Naive thymus-derived CD8-positive, alpha-beta T cell (primary cell): Measurements from ENCODE around the gene SART1. TPM values are rescaled to one million over a fixed set of nuclear protein-coding genes. Genes with fewer than 3 reads are reported as not detected.
A peak's percentile ranks its signal among the peaks of the same experiment; 100 is the strongest.
"Not testable (repeated sequence)": the region's sequence is repeated elsewhere in the genome, so short reads cannot be mapped to it uniquely, and the experiment has no call there.

Source experiments
- ATAC-seq, 2 donors: fragments of 150-1000 bp; cut with Tn5 transposase in 1 of 2; sonication (Bioruptor Pico), chemical (Tn5 transposase) in 1 of 2; 1 replicate in 1 of 2; 2 replicates in 1 of 2; pipeline ENCODE4 v1.10.0; 2021; ENCODE audit warnings: mild to moderate bottlenecking in 2 of 2, moderate library complexity in 2 of 2
- POLR2A ChIA-PET: fragments of 350-600 bp; sonication (Branson Sonifier 250); formaldehyde crosslinking; loops from one replicate; lab custom pipeline; 2021; ENCODE audit warnings: antibody characterized with exemption; lab: Charles Lee
- DNase-seq, 10 donors: peaks; one replicate each; pipeline versions ENCODE4 v3.0.0 to v3.0.0-alpha.2; 2020 to 2022
- H3K27ac Mint-ChIP-seq, 10 donors: one replicate each; pipeline ENCODE4 v1.8.0; 2020 to 2022; ENCODE audit warnings: mild to moderate bottlenecking in 10 of 10, mixed read lengths in 10 of 10, moderate library complexity in 4 of 10, inconsistent platforms in 1 of 10
- H3K27me3 Mint-ChIP-seq, 5 donors: one replicate each; pipeline ENCODE4 v1.8.0; 2021 to 2022; ENCODE audit warnings: mixed read lengths in 5 of 5
- H3K36me3 Mint-ChIP-seq, 3 donors: one replicate each; pipeline ENCODE4 v1.8.0; 2020 to 2022; ENCODE audit warnings: mixed read lengths in 3 of 3, mild to moderate bottlenecking in 2 of 3, inconsistent platforms in 1 of 3
- H3K4me1 Mint-ChIP-seq, 4 donors: one replicate each; pipeline ENCODE4 v1.8.0; 2021 to 2022; ENCODE audit warnings: mixed read lengths in 4 of 4
- H3K4me3 Mint-ChIP-seq, 10 donors: one replicate each; pipeline ENCODE4 v1.8.0; 2020 to 2022; ENCODE audit warnings: mild to moderate bottlenecking in 10 of 10, mixed read lengths in 10 of 10, moderate library complexity in 6 of 10, inconsistent platforms in 1 of 10
- H3K9me3 Mint-ChIP-seq, 9 donors: one replicate each; pipeline ENCODE4 v1.8.0; 2020 to 2022; ENCODE audit warnings: mixed read lengths in 9 of 9, mild to moderate bottlenecking in 3 of 9, inconsistent platforms in 1 of 9, moderate library complexity in 1 of 9
- polyA plus RNA-seq, 3 donors: library from polyadenylated mRNA; unstranded; fragments of 300-500 nt; fragmentation: Illumina TruSeq; gene quantifications; one replicate each; pipeline ENCODE4 v1.2.3, GENCODE V29; 2021
- total RNA-seq, 8 experiments: library from RNA in 2 of 8; stranded (reverse) in 2 of 8; gene quantifications; one replicate each; pipeline ENCODE4 v1.2.3 and lab custom pipeline; 2021 to 2026

SART1 gene
- total and polyA plus RNA-seq, 5 experiments from 2014 or later = 16.2 to 91.9 (median 57.3) TPM

DNA sequence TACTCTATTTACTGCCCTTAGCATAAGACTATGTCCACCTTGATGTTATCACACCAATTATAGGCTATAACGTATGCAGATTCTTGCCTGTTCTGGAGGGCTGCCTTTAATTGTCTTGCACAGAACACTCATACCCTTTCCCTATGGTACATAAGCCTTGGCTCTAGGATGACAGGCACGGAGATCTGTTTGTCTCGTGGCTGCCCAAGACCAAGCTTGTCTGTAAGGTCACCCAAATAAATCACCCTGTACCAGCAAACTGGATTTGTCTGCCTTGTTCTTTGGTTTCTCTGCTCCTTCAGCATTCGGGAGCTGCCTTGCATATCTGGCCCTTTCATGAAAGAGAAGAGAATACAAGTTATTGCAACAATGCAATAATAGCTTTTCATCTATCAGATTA, 23.8 kb upstream of the SART1 start:
- no peak for DNase-seq
- POLR2A ChIA-PET = interaction anchor here (0.9 to 1.5 kb wide), 3 partner anchors 10 to 50 kb away, joined by 3 to 6 read pairs (median 5); partner anchors contain the start of gene FIBP
- H3K27me3 Mint-ChIP-seq = peaks cover 0 to 5% (median 0%) of the 10 kb centered on the region in 5 donors
- H3K36me3 Mint-ChIP-seq = no peaks in the 10 kb centered on the region
- ATAC-seq = no peak
- H3K9me3 Mint-ChIP-seq = no peaks in the 10 kb centered on the region
- H3K27ac Mint-ChIP-seq = peak overlapping the region in 1 of 10 donors; percentile 74
- H3K4me1 Mint-ChIP-seq = peaks cover 0 to 10% (median 2%) of the 10 kb centered on the region in 4 donors
- no peak overlapping the region for H3K4me3 Mint-ChIP-seq

DNA sequence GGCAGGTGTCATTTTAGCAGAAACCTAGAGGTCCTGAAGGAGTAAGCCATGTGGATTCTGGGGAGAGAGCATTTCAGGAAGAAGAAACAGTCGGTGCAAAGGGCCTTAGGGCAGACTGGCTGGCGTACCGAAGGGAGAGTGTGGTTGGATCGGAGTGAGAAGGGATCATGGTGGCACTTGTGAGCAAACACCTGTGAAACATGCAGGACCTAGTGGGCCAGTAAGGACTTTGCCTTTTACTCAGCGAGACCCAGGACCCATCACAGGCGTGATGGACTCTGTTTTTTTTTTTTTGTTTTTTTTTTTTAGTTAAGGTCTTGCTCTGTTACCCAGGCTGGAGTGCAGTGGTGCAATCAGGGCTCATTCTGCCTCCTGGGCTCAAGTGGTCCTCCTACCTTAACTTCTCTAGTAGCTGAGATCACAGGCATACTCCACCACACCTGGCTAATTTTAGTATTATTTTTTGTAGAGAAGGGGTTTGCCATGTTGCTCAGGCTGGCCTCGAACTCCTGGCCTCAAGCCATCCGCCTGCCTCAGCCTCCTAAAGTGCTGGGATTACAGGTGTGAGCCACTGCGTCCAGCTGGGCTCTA, 19.7 kb upstream of the SART1 start:
- DNase-seq = no peak
- no peaks in the 10 kb centered on the region for H3K9me3 Mint-ChIP-seq
- H3K27me3 Mint-ChIP-seq = peaks cover 0 to 5% (median 0%) of the 10 kb centered on the region in 5 donors
- no peak for ATAC-seq
- peaks cover 0 to 8% (median 0%) of the 10 kb centered on the region in 4 donors for H3K4me1 Mint-ChIP-seq
- no peaks in the 10 kb centered on the region for H3K36me3 Mint-ChIP-seq
- H3K4me3 Mint-ChIP-seq = no peak overlapping the region
- peak overlapping the region in 1 of 10 donors; percentile 13 for H3K27ac Mint-ChIP-seq
- POLR2A ChIA-PET = interaction anchor here (1.1 to 2.6 kb wide), 2 partner anchors 9 to 11 kb away, joined by 3 to 7 read pairs; no protein-coding TSS in a partner anchor

DNA sequence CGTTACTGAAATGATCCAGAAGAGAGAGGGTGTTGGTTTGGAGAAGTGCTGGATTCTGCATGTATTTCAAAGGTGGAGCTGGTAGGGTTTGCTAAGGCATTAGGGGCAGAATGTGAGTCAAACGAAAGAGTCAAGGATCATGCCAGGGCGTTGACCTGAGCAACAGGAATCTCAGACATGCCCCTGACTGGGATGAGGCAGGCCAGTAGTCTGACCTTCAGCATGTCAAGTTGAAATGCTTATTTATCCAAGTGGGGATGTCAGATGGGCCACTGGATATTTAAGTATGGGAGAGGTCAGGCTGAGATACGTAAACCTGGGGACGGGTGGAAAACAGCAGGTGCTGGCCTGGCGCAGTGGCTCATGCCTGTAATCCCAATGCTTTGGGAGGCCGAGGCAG, 19.0 kb upstream of the SART1 start:
- H3K4me1 Mint-ChIP-seq = peaks cover 0 to 8% (median 0%) of the 10 kb centered on the region in 4 donors
- no peak for ATAC-seq
- H3K27me3 Mint-ChIP-seq = peaks cover 0 to 5% (median 0%) of the 10 kb centered on the region in 5 donors
- no peak overlapping the region for H3K4me3 Mint-ChIP-seq
- POLR2A ChIA-PET = interaction anchor here (2.6 kb wide), 1 partner anchor 10 kb away, joined by 7 read pairs; no protein-coding TSS in a partner anchor
- H3K9me3 Mint-ChIP-seq = no peaks in the 10 kb centered on the region
- DNase-seq = no peak
- H3K36me3 Mint-ChIP-seq = no peaks in the 10 kb centered on the region
- peak overlapping the region in 1 of 10 donors; percentile 62 for H3K27ac Mint-ChIP-seq

DNA sequence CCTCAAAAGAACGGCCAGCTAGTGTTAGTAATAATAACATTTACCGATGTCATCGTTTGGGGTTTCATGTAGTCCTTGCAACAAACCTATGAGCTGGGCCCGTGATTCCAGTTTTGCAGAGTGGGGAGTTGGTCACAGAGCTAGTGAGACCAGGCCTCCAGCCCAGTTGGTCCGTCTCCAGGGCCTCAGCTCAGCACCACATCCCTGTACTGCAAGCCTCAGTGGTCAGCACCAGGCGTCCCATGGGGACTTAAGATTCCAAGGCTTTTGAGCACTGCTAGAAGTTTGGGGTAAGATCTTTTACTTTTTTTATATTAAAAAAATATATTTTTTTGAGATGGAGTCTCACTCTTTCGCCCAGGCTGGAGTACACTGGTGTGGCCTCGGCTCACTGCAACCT, 17.3 kb upstream of the SART1 start:
- H3K4me3 Mint-ChIP-seq = no peak overlapping the region
- H3K36me3 Mint-ChIP-seq = no peaks in the 10 kb centered on the region
- H3K9me3 Mint-ChIP-seq = no peaks in the 10 kb centered on the region
- H3K27me3 Mint-ChIP-seq = peaks cover 0 to 5% (median 0%) of the 10 kb centered on the region in 5 donors
- H3K27ac Mint-ChIP-seq = no peak overlapping the region
- peaks cover 0 to 8% (median 0%) of the 10 kb centered on the region in 4 donors for H3K4me1 Mint-ChIP-seq
- POLR2A ChIA-PET = interaction anchor here (0.8 to 2.6 kb wide), 2 partner anchors 10 to 12 kb away, joined by 3 to 7 read pairs; no protein-coding TSS in a partner anchor
- DNase-seq = no peak
- no peak for ATAC-seq

DNA sequence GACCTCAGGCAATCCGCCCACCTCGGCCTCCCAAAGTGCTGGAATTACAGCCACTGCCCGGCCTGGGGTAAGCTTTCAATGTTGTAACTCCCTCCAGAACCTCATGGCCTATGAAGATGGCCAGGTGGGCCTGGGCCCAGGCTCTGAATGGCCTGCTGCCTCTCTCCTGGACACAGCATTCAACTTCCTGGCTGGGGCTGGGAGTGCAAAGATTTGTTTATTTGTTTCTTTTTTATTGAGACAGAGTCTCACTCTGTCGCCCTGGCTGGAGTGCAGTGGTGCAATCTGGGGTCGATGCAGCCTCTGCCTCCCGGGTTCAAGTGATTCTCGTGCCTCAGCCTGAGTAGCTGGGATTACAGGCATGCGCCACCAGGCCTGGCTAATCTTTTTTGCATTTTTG, 16.8 kb upstream of the SART1 start:
- Mint-ChIP-seq H3K36me3 (no peaks in the 10 kb centered on the region), H3K27ac (no peak overlapping the region), H3K4me3 (no peak overlapping the region), H3K9me3 (no peaks in the 10 kb centered on the region), H3K4me1 (peaks cover 0 to 8% (median 0%) of the 10 kb centered on the region in 4 donors), H3K27me3 (peaks cover 0 to 5% (median 0%) of the 10 kb centered on the region in 5 donors)
- ATAC-seq (no peak), DNase-seq (no peak)
- POLR2A ChIA-PET = interaction anchor here (0.8 to 2.6 kb wide), 2 partner anchors 9 to 12 kb away, joined by 3 to 7 read pairs; no protein-coding TSS in a partner anchor

DNA sequence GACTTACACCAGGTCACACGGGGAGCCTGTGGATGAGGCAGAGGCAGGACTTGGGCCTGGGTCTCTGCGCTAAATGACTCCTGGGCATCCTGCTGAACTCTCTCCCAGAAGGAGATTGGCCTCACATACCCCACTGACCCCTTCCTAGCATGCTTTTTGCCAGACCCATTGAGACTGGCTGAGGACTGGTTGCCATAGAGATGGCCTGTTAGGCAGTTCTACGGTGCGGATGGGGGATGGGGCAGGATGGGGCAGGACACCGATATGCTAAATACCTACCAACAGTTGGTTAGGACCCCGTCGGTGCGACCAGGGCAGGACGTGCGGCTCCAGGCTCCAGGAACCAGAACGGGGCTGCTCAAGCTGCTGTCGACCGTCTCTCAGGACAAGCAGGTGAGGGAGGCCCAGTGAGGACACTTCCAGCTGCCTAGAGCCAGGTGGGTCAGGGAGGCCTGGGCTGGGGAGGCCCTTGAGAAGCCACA, 16.1 kb upstream of the SART1 start, which contains the start of gene TSGA10IP:
TSGA10IP (plus strand) TSS at position 51 of the 482 bp plus-strand sequence; CDS start at position 247, 196 bp downstream.
- no peak for ATAC-seq
- POLR2A ChIA-PET = interaction anchor here (1.3 kb wide), 1 partner anchor 15 kb away, joined by 3 read pairs; no protein-coding TSS in a partner anchor

DNA sequence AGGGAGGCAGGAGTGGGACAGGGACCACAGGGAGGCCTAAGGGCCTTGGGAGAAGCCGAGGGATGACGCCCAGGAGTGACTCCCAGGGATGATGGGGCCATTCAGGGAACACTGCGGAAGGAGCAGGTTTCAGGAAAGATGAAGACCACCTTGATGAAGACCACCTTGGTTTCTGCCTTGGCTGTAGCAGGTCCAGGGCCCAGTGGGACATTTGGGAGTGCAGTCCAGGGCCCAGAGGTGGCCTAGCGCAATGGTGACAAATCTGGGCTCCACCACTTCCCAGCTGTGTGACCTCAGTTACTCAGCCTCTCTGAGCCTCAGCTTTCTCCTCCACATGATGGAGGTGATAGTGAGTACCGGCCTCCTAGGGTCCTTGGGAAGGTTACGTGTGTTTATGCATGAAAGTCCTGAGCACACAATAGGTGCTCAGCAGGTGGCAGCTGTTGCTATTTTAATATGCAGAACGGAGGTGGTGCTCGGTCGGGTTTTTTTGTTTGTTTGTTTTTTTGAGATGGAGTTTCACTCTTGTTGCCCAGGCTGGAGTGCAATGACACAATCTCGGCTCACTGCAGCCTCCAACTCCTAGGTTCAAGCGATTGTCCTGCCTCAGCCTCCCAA, 15.5 kb upstream of the SART1 start:
- H3K27me3 Mint-ChIP-seq = peaks cover 0 to 5% (median 0%) of the 10 kb centered on the region in 5 donors
- no peak overlapping the region for H3K27ac Mint-ChIP-seq
- H3K4me1 Mint-ChIP-seq = peaks cover 0 to 7% (median 0%) of the 10 kb centered on the region in 4 donors
- DNase-seq = no peak
- ATAC-seq = no peak
- no peak overlapping the region for H3K4me3 Mint-ChIP-seq
- POLR2A ChIA-PET = interaction anchor here (0.6 to 1.3 kb wide), 2 partner anchors 14 to 57 kb away, joined by 3 read pairs; no protein-coding TSS in a partner anchor
- no peaks in the 10 kb centered on the region for H3K36me3 Mint-ChIP-seq
- no peaks in the 10 kb centered on the region for H3K9me3 Mint-ChIP-seq

More for the DNA sequence above, 16.1 kb upstream of the SART1 start, which contains the start of gene TSGA10IP:
- Mint-ChIP-seq H3K27me3 (peaks cover 0 to 5% (median 0%) of the 10 kb centered on the region in 5 donors), H3K4me3 (no peak within 1 kb of the TSS), H3K9me3 (no peaks in the 10 kb centered on the region), H3K4me1 (peaks cover 0 to 8% (median 0%) of the 10 kb centered on the region in 4 donors), H3K27ac (no peak within 1 kb of the TSS), H3K36me3 (no peaks in the 10 kb centered on the region)
- no peak for DNase-seq

DNA sequence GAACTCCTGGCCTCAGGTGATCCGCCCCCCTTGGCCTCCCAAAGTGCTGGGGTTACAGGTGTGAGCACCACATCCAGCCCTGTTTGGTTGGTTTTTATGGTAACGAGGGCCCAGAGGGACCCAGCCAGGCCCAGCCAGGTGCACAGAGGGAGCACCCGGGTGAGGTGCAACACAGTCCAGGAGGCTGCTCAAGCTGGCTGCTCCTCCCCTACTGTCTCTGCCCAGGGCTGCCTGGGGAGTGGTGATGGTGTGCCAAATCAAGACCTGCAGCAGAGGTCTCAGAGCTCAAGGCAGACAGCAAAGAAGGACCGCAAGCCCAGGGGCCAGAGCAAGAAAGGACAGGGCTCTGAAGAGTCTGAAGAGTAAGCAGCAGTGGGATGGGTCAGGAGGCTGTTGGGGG, 14.9 kb upstream of the SART1 start:
- H3K9me3 Mint-ChIP-seq = no peaks in the 10 kb centered on the region
- DNase-seq = no peak
- no peaks in the 10 kb centered on the region for H3K36me3 Mint-ChIP-seq
- no peak overlapping the region for H3K27ac Mint-ChIP-seq
- peaks cover 0 to 1% (median 0%) of the 10 kb centered on the region in 4 donors for H3K4me1 Mint-ChIP-seq
- no peaks in the 10 kb centered on the region for H3K27me3 Mint-ChIP-seq
- no peak for ATAC-seq
- POLR2A ChIA-PET = interaction anchor here (0.6 to 1.3 kb wide), 3 partner anchors 14 to 57 kb away, joined by 3 read pairs; no protein-coding TSS in a partner anchor
- H3K4me3 Mint-ChIP-seq = no peak overlapping the region

DNA sequence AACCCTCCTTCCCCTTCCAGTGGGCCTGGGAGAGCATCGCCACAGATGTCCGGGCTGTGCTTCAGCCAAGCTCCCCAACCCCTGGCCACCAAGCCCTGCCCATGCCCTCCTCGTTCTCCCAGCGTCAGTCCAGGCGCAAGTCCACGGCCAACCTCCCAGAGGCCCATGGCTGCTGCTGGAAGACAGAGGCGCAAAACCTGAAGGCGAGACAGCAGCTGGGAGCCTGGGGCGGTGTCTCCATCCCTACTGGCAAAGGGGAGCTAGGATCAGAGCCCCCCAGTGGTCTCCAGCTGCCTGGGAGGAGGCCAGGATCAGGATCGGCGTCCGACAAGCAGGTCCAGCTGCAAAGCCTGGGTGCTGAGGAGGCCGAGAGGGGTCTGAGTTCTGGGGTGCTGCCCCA, 14.4 kb upstream of the SART1 start:
- POLR2A ChIA-PET = interaction anchor here (0.8 kb wide), 1 partner anchor 19 kb away, joined by 3 read pairs; no protein-coding TSS in a partner anchor

DNA sequence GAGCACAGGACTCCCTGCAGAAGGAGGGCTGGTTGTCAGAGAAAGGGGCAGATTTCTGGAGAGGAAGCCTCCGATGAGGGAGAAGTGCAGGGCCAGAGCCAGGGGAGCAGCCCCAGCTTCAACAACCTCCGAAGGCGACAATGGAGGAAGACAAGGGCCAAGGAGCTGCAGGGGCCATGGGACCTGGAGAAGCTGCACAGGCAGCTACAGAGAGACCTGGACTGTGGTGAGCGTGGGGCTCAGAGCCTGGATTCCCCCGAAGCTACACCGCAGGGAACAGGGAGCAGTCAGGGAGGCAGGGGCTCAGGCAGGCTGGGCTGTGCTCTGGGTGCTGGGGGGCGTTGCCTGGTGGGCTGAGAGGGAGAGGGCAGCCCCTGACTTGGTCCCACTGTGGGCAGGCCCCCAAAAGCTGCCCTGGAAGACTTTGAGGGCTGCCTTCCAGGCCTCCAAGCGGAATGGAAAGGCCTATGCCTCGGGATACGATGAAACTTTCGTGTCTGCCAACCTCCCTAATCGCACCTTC, 13.9 kb upstream of the SART1 start:
- peak overlapping the region in 1 of 10 donors; percentile 74 for H3K27ac Mint-ChIP-seq
- POLR2A ChIA-PET = no interaction called here
- H3K4me3 Mint-ChIP-seq = no peak overlapping the region
- DNase-seq (no peak), ATAC-seq (no peak)
- no peaks in the 10 kb centered on the region for H3K36me3 Mint-ChIP-seq
- no peaks in the 10 kb centered on the region for H3K27me3 Mint-ChIP-seq
- no peaks in the 10 kb centered on the region for H3K4me1 Mint-ChIP-seq
- H3K9me3 Mint-ChIP-seq = no peaks in the 10 kb centered on the region

More for the DNA sequence above, 14.4 kb upstream of the SART1 start:
- no peaks in the 10 kb centered on the region for H3K27me3 Mint-ChIP-seq
- DNase-seq = no peak
- no peak overlapping the region for H3K27ac Mint-ChIP-seq
- no peaks in the 10 kb centered on the region for H3K9me3 Mint-ChIP-seq
- no peaks in the 10 kb centered on the region for H3K4me1 Mint-ChIP-seq
- ATAC-seq = no peak
- H3K36me3 Mint-ChIP-seq = no peaks in the 10 kb centered on the region
- H3K4me3 Mint-ChIP-seq = no peak overlapping the region

DNA sequence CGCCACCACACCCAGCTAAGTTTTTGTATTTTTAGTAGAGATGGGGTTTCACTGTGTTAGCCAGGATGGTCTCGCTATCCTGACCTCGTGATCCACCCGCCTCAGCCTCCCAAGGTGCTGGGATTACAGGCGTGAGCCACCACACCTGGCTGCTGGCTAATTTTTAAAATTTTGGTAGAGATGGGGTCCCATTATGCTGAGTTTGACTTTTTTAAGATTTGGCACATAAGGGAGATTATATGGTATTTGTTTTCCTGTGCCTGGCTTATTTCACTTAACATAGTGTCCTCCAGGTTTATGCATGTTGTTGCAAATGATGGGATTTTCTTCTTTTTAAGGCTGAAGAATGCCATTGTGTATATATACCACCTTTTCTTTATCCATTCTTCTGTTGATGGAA, 10.8 kb upstream of the SART1 start:
- H3K4me3 Mint-ChIP-seq, ATAC-seq, H3K27ac Mint-ChIP-seq, H3K9me3 Mint-ChIP-seq, DNase-seq, H3K36me3 Mint-ChIP-seq, POLR2A ChIA-PET, H3K4me1 Mint-ChIP-seq, H3K27me3 Mint-ChIP-seq: not testable (repeated sequence)

DNA sequence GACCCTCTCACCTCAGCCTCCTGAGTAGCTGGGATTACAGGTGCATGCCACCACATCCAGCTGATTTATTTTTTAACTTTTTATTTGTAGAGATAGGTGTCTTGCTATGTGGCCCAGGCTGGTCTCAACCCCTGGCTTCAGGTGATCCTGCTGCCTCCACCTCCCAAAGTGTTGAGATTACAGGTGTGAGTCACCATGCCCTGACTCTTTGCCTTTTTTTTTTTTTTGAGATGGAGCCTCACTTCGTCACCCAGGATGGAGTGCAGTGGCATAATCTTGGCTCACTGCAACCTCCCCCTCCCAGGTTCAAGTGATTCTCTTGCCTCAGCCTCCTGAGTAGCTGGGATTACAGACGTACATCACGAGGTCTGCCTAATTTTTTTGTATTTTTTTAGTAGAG, 9.9 kb upstream of the SART1 start:
- H3K36me3 Mint-ChIP-seq, ATAC-seq, DNase-seq, H3K4me1 Mint-ChIP-seq, H3K9me3 Mint-ChIP-seq, H3K27me3 Mint-ChIP-seq, H3K4me3 Mint-ChIP-seq: not testable (repeated sequence)
- POLR2A ChIA-PET = interaction anchor here (1.0 kb wide), 1 partner anchor 32 kb away, joined by 4 read pairs; no protein-coding TSS in a partner anchor
- peak overlapping the region in 1 of 10 donors; percentile 63 for H3K27ac Mint-ChIP-seq
